WTC11 (cell line): ENCODE data around the gene TMEM150B.

Experiments used
- ATF3 ChIP-seq: sonication (generic); formaldehyde crosslinking; conservative IDR thresholded peaks from 2 replicates; pipeline ENCODE4 v1.8.1; 2022; ENCODE audit warnings: mild to moderate bottlenecking, missing genetic modification reagents
- CTCF ChIP-seq: fragments of 200-600 bp; IDR thresholded peaks from 2 replicates; pipeline ENCODE4 v1.8.0; 2022; ENCODE audit warnings: antibody characterized with exemption
- NFYB ChIP-seq: sonication (generic); formaldehyde crosslinking; conservative IDR thresholded peaks from 2 replicates; pipeline ENCODE4 v1.8.0; 2022; ENCODE audit warnings: low read depth, missing genetic modification reagents
- NR2C2 ChIP-seq: sonication (generic); formaldehyde crosslinking; IDR thresholded peaks from 2 replicates; pipeline ENCODE4 v1.8.0; 2022; ENCODE audit warnings: mild to moderate bottlenecking, missing genetic modification reagents
- USF2 ChIP-seq: sonication (generic); formaldehyde crosslinking; IDR thresholded peaks from 2 replicates; pipeline ENCODE4 v1.8.1; 2023; ENCODE audit warnings: mild to moderate bottlenecking, missing genetic modification reagents, moderate library complexity
- ZSCAN18 ChIP-seq: fragments of 250-450 bp; sonication (Bioruptor Pico); IDR thresholded peaks from 2 replicates; pipeline ENCODE4 v2.1.2; 2022; ENCODE audit warnings: mild to moderate bottlenecking, moderate library complexity

GRCh38 chr19:55314396-55314795 is 10.7 kb downstream of the TMEM150B start:
- TF ChIP-seq NFYB (CRISPR knock-in tag) (no peak), CTCF (no peak), ATF3 (CRISPR knock-in tag) (no peak), NR2C2 (CRISPR knock-in tag) (no peak), ZSCAN18 (no peak), USF2 (CRISPR knock-in tag) (no peak)
